NB4 (cell line): ENCODE data around the gene DUSP7.

Experiments
- CTCF ChIP-seq: IDR thresholded peaks from one replicate; pipeline ENCODE4 v1.5.1; 2012; ENCODE audit warnings: low read depth, low read length
- POLR2A ChIP-seq: IDR thresholded peaks from 2 replicates; pipeline ENCODE4 v1.6.1; 2011; ENCODE audit warnings: mild to moderate bottlenecking; ENCODE audit not compliant: insufficient read length; ENCODE audit errors: extremely low read depth

DNA sequence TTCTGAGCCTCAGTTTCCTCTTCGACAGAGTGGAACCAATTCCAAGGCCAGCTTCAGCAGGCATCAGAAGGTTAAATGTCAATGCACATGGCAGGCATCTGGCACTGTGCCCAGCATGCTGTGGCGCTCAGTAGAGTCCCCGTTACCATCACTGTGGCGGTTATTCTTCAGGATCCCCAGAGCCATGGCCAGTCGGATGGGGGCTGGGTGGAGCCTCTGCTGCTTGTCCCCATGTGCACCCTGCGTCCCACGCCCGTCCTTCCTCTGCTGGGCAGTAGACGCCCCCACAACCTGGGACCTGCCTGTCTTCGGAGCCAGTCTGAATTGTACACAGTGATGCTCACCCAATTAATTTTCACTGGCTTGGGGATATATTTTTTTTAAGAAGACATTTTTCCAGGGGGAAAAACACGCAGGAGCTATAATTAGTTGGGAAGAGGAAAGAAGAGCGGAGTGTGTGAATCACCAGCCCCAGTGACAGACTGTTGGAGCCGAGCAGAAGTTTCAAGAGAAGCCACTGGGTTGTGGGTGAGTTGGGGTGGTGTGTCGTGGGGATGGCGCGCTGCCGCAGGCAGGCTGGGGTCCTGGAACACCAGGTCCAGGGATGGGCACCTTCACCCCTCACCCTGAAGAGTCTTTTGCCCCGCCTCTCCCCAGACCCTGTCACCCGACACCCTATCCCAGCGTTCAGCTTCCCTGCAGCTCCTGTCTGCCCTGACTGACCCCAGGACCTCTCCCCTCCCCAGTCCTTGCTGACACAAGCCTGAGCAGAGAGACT lies 33.9 kb downstream of the DUSP7 start:
- TF ChIP-seq CTCF (no peak), POLR2A (no peak)
